G401 (cell line): Measurements from ENCODE around the gene FAM228B. TPM values are rescaled to one million over a fixed set of nuclear protein-coding genes. Genes with fewer than 3 reads are reported as not detected.
A peak's percentile ranks its signal among the peaks of the same experiment; 100 is the strongest.
"Not testable (repeated sequence)": the region's sequence is repeated elsewhere in the genome, so short reads cannot be mapped to it uniquely, and the experiment has no call there.

Experiments
- DNase-seq: peaks from one replicate; pipeline ENCODE4 v3.0.0-alpha.2; 2015; ENCODE audit warnings: low spot score
- in situ Hi-C: cut with HindIII; loops from 2 replicates; pipeline ENCODE4 v1.10.0; 2016; ENCODE audit warnings: low sequenced_read_pairs, mixed read lengths
- total RNA-seq: library from RNA; depleted of rRNA; stranded (reverse); fragments of >200 nt; shearing (Covaris generic); gene quantifications from 2 replicates; pipeline ENCODE4 v1.2.3, GENCODE V29; 2014; rRNA removed

The FAM228B gene
- 1.3 and 5.6 TPM in 2 replicates for total RNA-seq

DNA sequence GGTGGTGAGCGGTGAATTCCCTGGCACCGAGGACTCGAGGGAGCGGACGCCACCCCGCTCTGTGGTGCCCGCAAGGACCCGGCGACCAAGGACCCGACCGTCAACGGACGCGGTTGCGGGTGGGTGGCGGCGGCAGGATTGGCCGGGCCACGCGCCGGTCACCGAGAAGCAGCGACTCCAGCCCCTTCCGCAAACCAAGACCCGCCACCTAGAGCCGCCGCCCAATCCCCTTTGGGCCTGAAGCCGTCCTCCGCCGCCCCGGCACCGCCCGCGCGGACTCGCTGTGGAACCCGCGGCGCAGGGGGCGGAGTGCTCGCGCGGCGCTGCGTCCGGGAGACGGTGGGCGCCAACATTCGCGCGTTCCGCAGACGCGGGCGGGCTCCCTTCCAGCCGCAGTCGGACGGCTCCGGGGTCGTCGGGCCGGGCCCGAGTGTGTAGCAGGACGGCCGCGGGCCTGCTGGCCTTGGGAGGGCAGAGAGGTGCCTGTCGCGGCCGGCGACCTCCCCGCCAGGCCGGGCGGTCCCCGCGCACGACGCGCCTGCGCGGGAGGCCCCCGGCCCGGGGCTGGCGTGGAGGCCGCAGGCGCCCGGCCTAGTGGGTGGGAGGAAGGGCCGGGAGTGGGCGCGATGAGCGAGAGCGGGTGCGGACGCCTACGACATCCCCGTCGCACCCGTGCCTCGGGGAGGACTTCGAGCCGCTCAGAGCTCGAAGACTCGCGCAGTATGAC is at the start of gene FAM228B, which contains the start of gene PFN4:
Gene FAM228B, plus strand, starts transcription at position 275 of the 727 bp plus-strand sequence. CDS start 893 bp downstream, outside the sequence.
Gene PFN4, minus strand, starts transcription at position 140 of the 727 bp plus-strand sequence. CDS start 799 bp downstream, outside the sequence.
- peak; percentile 88 for DNase-seq
- in situ Hi-C loops = no loop called here

DNA sequence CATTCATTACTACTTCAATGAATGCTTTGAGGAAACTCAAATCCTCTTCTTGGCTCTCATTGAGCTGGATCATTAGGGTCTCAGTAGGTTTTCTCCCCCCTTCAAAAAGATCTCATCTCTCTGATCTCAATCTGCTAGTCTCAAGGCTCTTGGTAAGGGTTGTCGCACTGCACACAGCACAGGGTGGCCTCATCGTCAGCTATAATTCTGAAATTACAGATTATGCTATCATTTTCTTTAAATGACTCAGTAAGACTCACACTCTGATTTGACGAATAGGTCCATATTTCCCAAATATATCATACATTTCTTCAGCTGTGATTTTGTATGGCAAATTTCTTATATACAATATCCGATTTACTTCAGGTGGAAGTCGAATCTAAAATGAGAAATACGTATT is 49.5 kb upstream of the FAM228B start:
- in situ Hi-C loops = no loop called here
- no peak for DNase-seq

DNA sequence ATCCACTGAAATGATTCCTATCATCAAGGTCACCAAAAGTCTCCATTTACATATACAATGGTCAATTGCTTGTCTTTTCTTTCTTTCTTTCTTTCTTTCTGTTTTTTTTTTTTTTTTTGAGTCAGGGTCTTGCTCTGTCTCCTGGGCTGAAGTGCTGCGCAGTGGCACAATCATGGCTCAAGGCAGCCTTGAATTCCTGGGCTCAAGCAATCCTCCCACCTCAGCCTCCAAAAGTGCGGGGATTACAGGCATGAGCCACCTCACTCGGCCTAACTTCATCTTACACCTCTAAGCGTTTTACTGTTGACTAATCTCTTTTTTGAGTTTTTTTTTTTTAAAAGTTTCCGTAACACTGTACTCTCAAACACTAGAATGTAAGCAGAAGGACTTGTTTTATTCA is 48.0 kb upstream of the FAM228B start:
- in situ Hi-C loops = no loop called here

DNA sequence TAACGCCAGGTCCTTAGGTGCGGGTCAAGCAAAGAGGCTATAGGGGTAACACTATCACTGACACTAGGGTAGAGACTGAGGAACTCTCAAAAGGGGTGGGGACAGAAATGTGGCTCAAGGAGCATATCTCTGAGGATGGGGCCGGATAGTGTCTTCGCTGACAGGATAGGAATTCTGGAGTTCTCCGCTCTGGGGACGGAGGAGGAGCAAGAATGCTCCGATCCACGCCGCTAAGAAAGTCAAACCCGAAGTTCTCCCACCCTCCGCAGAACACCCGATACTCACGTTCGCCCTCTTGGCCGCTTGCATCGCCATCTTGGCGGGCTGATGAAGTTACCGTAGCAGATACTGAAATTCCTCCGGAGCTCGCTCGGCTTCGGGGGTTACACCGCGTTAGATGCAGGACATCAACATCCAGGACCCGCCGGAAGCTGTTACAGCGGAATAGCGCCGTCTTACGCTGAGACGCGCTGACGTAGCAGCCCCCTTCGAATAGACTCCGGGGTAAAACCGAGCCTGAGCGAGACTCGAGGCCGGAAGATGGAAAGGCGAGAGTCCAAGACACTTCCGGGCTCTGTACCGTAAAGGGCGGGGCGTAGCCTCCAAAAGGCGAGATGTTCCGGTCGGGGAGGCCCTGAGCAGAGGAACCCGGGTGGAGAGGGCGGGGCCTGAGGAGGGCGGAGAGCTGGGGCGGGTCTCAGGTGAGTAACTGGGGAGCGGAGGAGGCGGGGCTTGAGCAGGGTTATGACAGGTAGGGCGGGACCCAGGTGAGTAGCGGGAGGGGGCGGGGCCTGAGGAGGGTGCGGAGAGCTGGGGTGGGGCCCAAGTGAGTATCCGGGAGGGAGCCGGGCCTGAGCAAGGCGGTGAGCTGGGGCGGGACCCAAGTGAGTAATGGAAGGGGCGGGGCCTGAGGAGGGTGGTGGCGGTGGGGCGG is 47.1 kb upstream of the FAM228B start, which contains the start of gene SF3B6:
Gene SF3B6, minus strand, starts transcription at position 412 of the 934 bp plus-strand sequence. Its CDS starts 97 bp downstream, at position 315.
- peak; percentile 99 for DNase-seq
- in situ Hi-C loops = no loop called here

More for the DNA sequence above, 48.0 kb upstream of the FAM228B start:
- DNase-seq = no peak

DNA sequence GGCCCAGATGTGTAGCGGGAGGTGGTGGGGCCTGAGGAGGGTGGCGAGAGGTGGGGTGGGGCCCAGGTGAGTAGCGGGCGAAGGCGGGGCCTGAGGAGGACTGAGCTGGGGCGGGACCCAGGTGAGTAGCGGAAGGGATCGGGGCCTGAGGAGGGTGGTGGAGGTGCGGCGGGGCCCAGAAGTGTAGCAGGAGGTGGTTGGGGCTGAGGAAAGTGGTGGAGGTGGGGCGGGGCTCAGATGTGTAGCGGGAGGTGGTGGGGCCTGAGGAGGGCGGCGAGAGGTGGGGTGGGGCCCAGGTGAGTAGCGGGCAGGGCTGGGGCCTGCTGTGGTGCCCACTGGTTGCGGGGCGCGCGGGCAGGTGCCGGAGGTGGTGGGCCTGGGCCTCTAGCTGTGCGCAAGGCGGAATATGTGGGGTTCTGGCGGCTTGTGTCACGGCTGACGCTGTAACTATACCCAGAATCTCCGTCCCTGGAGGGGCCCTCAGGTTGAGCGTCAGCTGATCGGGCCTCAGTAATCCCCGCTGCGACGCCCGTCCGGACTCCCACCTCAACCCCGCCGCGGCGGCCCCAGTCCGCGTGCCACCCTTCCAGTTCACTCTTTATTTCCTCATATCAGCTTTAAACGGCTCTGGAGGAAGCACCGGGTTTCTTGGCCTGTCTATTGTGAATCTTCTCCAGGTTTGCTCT is 46.3 kb upstream of the FAM228B start:
- in situ Hi-C loops = no loop called here
- DNase-seq = peak; percentile 37

DNA sequence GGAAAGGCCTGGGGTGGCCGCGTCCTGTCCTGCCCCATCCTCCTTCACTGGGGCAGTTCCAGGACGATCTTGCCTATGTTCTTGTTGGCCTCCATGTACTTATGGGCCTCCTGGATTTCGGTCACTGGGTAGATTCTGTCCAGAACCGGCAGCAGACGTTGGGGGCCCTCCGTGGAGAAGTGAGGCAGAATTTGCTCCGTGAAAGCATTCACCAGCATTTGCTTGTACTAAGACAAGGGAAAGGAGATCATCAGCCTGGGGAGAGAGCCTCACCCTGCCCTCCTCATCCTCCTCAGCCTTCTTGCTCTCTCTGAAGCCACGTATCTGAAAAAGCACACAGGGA is 45.8 kb upstream of the FAM228B start:
- no peak for DNase-seq
- in situ Hi-C loops = no loop called here

DNA sequence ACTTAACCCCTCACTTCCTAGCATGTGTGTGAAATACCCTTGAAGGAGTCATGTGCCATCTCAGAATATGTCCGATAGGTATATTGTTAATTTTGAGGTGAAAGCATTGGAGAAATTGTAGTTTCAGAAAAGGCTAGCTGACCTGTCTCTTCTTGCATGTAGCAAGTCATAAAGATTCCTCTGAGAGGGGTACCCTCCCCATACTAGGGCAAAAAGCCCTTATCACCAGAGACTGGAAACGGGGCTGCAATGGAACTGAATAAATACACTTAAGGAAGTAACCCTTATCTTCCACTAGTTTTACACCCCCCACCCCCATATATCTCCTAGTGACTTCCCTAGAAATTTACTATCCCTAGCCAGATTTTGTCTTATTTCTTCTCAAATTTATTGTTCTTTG is 45.4 kb upstream of the FAM228B start:
- DNase-seq = no peak
- in situ Hi-C loops = no loop called here

DNA sequence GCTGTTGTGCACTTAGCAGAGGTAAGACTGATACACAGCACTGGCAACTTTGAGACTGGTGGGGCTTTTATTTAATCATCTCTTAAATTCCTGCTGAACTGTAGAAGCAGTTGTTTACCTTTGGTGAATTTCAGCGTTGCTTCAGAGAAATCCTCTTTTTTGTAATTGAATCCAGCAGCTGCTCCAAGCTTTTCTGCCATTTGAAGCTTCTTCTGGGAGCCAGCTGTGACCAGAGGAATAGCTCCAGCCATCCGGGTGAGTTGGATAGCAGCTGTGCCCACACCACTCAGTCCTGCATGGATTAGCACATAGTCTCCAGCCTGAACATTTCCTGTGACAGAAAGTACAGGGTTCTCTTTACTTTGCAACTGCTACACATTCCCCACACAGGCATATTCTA is 42.6 kb upstream of the FAM228B start:
- DNase-seq = no peak
- in situ Hi-C loops = no loop called here

DNA sequence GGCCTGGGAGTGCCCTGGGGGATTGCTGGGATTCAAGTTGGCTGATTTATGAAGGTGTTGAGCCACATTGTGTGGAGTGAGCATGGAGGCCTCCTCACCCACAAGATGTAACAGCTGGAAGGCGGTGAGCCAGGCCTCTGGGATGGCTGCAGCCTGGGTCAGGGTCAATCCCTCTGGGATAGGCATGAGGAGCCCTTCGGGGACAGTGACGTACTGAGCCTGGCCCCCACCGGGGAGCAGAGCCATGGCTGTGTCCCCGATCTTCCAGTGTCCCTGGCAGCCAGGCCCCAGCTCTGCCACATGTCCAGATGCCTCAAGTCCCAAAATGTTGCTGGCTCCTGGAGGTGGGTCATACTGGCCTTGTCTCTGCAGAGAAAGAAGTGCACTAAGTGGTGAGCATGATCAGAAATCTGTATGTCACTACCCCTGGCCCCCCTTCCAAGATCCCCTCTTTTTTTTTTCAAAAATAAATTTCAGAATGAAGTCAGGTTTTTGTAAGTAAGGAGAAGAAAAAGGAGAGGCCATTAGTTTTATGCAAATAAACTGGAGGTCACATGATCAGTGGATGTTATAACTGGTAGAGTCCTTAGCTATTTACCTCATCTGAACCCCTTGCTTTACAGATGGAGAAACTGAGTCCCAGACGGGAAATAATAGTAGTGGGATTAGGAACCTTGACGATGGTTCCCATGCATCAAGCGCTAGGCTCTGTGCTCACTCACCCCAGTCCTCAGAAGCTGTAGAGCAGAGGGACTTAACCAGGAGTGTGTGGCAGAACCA is 40.3 kb upstream of the FAM228B start:
- DNase-seq = no peak
- in situ Hi-C loops = no loop called here

DNA sequence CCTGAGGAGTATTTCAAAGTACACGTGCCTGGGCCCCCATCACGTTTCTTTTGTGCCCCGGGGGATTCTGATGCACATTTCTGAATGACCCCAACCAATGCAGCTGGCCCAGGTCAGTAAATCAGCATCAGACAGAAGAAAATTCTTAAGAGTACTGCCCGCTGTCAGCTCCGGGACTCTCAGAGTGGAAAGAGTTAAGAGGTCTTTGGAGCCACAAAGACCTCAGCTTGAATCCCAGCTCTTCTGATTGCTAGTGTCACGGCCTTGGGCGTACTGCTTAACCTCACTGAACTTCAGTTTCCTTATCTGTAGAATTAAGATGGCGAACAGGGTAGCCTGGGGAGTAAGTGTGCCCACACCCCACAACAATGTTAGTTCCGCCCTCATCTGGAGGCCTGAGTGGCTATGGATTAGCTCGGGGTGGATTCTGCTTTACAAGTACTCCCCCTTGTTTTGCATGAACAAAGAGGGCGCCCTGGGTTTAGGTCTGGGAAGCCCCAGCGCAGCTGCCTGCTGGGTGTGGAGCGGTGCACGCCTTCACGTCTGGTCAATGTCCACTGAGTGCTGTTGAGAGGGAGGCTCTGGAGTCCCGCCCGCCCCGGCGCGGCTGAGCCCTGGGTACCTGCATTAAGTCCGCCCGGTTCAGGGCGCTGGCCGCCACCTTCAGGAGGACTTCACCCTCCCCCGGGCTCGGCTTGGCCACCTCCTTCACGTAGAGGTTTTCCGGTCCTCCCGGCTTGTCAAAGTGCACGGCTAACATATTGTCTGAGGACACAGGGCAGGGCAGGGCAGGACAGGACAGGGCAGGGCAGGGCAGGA is 39.5 kb upstream of the FAM228B start:
- in situ Hi-C loops = no loop called here

DNA sequence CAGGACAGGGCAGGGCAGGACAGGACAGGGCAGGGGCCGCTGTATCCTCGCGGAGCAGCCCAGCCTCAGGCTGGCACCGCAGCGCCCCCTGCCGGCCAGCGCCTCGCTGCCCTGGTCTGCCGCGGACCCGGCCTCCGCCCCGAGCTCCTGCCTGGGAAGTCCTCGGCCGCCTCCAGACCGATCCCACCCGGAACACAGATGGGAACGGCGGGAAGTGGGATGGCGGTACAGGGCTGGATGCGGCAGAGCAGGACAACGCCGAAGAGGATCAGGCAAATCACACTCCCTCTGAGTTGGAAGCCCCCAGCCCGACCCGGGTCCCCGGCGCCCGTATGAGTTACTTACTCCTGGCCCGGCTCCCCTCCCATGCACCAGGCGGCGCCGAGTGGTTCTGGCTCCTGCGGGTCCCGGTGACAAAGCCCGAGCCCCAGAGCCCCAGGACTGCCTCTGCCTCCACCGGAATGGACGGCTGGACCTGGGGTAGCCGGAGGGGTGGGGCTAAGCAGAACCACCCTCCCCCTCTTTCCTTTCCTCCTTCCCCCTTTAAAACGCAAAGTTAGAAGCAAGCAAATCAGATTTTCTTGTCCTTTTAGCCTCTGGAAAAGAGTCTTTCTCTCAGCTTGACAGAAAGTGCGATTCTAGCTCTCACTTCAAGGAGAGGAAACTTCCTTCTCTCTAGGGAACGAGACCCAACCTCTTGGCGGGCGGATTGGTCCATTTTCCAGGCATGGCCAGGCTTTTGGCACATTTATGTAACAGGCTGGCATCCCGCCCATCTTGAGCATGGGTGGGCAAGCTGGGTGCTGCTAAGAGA is 38.7 kb upstream of the FAM228B start, which contains the start of gene TP53I3:
Gene TP53I3, minus strand, starts transcription at position 449 of the 814 bp plus-strand sequence. CDS start 508 bp downstream, outside the sequence.
- in situ Hi-C loops = no loop called here
- peak; percentile 77 for DNase-seq

More for the DNA sequence above, 39.5 kb upstream of the FAM228B start:
- DNase-seq = peak; percentile 56

DNA sequence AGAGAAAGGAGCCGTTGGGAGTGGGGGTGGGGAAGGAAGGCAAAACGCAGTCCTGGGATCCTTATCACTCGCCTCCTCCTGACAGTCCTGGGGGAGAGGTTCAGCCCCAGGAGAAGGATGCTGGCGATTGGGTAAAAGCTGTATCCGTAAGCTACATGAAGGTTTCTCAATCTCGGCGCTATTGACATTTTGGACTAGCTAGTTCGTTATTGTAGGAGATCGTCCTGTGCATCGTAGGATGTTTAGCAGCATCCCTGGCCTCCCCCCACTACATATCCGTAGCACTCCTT is 38.1 kb upstream of the FAM228B start:
- no peak for DNase-seq
- in situ Hi-C loops = no loop called here

DNA sequence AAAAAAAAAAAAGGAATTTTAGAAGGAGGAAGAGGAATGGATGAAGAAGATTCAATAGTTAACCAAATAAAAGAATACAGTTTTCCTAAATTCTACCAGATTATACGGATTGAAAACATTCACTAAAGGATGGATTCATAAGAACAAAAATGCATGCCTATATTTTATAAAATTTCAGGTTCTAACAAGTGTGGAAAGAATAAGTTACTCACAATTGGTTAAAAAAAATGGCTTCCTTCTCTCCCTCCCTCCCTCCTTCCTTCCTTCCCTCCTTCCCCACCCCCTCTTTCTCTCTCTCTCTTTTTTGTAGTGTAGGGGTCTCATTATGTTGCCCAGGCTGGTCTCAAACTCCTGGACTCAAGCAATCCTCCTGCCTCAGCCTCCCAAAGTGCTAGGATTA is 37.0 kb upstream of the FAM228B start:
- in situ Hi-C loops = no loop called here
- no peak for DNase-seq

DNA sequence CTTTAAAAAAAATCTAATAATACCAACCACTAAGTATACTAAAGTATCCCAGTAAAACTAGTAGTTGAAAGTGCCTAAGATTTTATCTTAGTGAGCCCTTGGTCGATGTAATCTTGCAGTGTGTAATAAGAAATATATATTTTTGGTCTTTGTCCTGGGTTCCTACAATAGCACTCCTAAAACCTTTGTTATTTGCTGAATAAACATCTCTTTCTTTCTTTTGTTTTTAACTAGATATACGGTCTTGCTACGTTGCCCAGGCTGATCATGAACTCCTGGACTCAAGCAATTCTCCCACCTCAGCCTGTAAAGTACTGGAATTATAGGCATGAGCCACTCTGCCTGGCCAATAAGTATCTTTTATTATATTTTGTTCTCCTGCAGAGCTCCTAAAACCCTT is 36.2 kb upstream of the FAM228B start:
- in situ Hi-C loops = no loop called here
- no peak for DNase-seq

DNA sequence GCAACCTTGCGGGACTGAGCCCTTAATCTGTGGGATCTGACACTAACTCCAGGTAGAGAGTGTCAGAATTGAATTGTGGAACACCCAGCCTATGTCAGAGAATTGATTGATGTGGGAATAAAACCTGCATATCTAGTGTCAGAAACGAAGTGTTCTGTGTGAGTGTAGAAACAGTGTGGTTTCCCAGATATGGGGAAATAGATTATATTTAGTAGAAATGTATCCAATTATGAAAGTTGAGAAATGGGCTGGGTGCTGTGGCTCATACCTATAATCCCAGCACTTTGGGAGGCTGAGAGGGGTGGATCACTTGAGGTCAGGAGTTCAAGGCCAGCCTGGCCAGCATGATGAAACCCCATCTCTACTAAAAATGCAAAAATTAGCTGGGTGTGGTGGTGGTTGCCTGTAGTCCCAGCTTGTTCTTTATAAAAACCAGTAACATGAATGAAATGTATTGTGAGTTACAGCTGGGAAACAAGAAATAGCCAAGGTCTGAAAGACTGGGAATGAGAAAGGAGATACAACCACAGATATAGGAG is 34.4 kb upstream of the FAM228B start:
- in situ Hi-C loops = no loop called here
- no peak for DNase-seq

DNA sequence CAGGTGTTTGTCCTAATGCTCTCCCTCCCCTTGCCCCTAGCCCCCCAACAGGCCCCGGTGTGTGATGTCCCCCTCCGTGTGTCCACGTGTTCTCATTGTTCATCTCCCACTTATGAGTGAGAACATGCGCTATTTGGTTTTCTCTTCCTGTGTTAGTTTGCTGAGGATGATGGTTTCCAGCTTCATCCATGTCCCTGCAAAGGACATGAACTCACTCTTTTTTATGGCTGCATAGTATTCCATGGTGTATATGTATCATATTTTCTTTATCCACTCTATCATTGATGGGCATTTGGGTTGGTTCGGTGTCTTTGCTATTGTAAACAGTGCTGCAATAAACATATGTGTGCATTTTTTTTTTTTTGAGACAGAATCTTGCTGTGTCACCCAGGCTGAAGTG is 30.0 kb upstream of the FAM228B start:
- DNase-seq, in situ Hi-C loops: not testable (repeated sequence)

DNA sequence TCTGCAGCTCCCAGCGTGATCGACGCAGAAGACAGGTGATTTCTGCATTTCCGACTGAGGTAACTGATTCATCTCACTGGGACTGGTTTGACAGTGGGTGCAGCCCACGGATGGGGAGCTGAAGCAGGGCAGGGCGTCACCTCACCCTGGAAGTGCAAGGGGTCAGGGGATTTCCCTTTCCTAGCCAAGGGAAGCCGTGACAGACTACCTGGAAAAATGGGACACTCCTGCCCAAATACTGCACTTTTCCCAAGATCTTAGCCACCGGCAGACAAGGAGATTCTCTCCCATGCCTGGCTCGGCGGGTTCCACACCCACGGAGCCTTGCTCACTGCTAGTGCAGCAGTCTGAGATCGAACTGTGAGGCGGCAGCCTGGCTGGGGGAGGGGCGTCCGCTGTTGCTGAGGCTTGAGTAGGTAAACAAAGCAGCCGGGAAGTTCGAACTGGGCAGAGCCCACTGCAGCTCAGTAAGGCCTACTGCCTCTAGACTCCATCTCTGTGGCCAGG is 28.0 kb upstream of the FAM228B start:
- in situ Hi-C loops, DNase-seq: not testable (repeated sequence)
